Measurements from ENCODE around the gene ST8SIA6. TPM values are rescaled to one million over a fixed set of nuclear protein-coding genes. Genes with fewer than 3 reads are reported as not detected.

The ST8SIA6 gene
- total and polyA plus RNA-seq, 2 of the 8 experiments (the other 6 are each of a cell fraction or from before 2014, with no cell fraction given) = 0.70 to 1.1 TPM

DNA sequence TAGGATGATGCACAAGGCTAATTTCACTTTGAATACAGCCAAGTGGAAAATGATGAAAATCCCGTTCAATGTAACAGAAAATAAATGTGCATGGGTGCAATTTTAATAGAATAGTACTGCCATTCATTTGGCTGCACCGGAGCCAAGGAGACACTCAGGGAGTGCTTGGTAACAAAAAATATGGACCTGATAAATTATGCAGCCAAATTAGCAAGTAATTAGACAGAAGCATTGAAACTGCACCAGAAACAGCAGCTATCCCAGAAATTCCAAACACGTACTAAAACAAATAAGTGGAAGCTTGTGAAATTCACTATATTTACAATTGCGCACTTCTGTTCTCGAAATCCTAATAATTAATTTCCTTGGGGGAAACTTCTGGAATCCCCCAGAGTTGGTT, 31.5 kb downstream of the ST8SIA6 start (continued):
- TF ChIP-seq RNF2 (IDR thresholded peaks at IDR 0.05; ENCODE audit: borderline replicate concordance, low read depth, low read length, missing control alignments, poor library complexity, severe bottlenecking) (no peak), ZNF274 (IDR thresholded peaks at IDR 0.05; ENCODE audit: borderline replicate concordance, extremely low read depth, low read length) (no peak), POLR2AphosphoS5 (IDR thresholded peaks at IDR 0.05; ENCODE audit: low read depth, low read length) (no peak), ASH2L (IDR thresholded peaks at IDR 0.05; ENCODE audit: low read length) (no peak), JUND (IDR thresholded peaks at IDR 0.05; ENCODE audit: low read length) (no peak), TBP (IDR thresholded peaks at IDR 0.05; ENCODE audit: low read depth, low read length) (no peak), EP300 (IDR thresholded peaks at IDR 0.05; ENCODE audit: borderline replicate concordance in 1 of 2, low read depth in 2 of 2, low read length in 2 of 2) (no peak), EGR1 (IDR thresholded peaks at IDR 0.05; ENCODE audit: borderline replicate concordance, low read depth, low read length) (no peak)
- TF ChIP-seq, protein P1, sequence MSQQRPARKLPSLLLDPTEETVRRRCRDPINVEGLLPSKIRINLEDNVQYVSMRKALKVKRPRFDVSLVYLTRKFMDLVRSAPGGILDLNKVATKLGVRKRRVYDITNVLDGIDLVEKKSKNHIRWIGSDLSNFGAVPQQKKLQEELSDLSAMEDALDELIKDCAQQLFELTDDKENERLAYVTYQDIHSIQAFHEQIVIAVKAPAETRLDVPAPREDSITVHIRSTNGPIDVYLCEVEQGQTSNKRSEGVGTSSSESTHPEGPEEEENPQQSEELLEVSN (IDR thresholded peaks at IDR 0.05) = no peak

Data from H1 (cell line).